OCI-LY7 (cell line): ENCODE data around the gene CELF4.

Experiments
- CTCF ChIP-seq: fragments of 200-600 bp; sonication (generic); conservative IDR thresholded peaks from 2 replicates; pipeline ENCODE4 v1.5.1; 2014; ENCODE audit warnings: mild to moderate bottlenecking, antibody characterized with exemption, low read length, moderate library complexity, mixed read lengths
- EZH2phosphoT487 ChIP-seq: fragments of 200-600 bp; sonication (generic); IDR thresholded peaks from 2 replicates; pipeline ENCODE4 v1.6.1; 2018; ENCODE audit warnings: low read depth, borderline replicate concordance, mild to moderate bottlenecking, mixed run types, antibody characterized with exemption, low read length, moderate library complexity, mixed read lengths

- no peak for TF ChIP-seq CTCF
- TF ChIP-seq EZH2phosphoT487: no peak
Observed at GRCh38 chr18:37502036-37502435, 63.6 kb downstream of the CELF4 start.
